C4-2B (cell line): Measurements from ENCODE around the gene LRRC32.

Experiments used
- CTCF ChIP-seq: fragments of 450-650 bp; conservative IDR thresholded peaks from 2 replicates; pipeline ENCODE4 v1.5.1; 2017; ENCODE audit warnings: mild to moderate bottlenecking
- ZFX ChIP-seq: fragments of 450-650 bp; IDR thresholded peaks from 2 replicates; pipeline ENCODE4 v1.6.1; 2017

- TF ChIP-seq CTCF (no peak), ZFX (no peak)
These were observed 15.6 kb downstream of the LRRC32 start for GRCh38 chr11:76654980-76655379.
